ENCODE data around the gene IPO11. TPM values are rescaled to one million over a fixed set of nuclear protein-coding genes. Genes with fewer than 3 reads are reported as not detected.

IPO11 gene
- total and polyA plus RNA-seq, 9 donors = 10.4 to 40.3 (median 24.6) TPM

DNA sequence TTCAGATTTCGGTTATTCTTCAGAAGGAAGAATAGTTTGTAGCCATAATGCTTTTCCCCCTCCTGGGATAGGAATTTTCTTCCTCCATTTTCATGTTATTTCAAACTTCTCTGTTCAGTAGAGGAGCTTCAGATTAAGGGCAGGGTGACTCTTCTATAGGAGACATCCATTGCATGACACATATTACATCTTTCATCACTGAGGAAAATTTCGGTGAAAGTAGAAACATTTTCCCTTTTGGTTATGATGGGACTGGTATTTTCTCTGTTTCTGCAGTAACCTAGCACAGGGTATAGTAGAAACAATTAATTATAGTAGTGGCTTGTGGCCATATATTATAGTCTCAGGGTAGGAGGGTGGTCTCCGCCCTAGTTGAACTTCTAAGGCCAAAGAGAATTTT, 1.1 kb downstream of the IPO11 start:
- Histone ChIP-seq H3K27ac (no peak overlapping the region), H3K9me3 (no peaks in the 10 kb centered on the region), H3K4me3 (peak overlapping the region; percentile 100), H3K27me3 (no peaks in the 10 kb centered on the region), H3K36me3 (no peaks in the 10 kb centered on the region), H3K4me1 (ENCODE audit: insufficient read depth) (peaks cover 3% of the 10 kb centered on the region)
- no peak for DNase-seq
- 48 to 56% (median 54%) methylated on average over 3 of the region's 3 CpGs for WGBS, 3 donors
- TF ChIP-seq, protein P1, sequence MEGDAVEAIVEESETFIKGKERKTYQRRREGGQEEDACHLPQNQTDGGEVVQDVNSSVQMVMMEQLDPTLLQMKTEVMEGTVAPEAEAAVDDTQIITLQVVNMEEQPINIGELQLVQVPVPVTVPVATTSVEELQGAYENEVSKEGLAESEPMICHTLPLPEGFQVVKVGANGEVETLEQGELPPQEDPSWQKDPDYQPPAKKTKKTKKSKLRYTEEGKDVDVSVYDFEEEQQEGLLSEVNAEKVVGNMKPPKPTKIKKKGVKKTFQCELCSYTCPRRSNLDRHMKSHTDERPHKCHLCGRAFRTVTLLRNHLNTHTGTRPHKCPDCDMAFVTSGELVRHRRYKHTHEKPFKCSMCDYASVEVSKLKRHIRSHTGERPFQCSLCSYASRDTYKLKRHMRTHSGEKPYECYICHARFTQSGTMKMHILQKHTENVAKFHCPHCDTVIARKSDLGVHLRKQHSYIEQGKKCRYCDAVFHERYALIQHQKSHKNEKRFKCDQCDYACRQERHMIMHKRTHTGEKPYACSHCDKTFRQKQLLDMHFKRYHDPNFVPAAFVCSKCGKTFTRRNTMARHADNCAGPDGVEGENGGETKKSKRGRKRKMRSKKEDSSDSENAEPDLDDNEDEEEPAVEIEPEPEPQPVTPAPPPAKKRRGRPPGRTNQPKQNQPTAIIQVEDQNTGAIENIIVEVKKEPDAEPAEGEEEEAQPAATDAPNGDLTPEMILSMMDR (IDR thresholded peaks at IDR 0.05) = no peak
- TF ChIP-seq POLR2A (IDR thresholded peaks at IDR 0.05) (no peak), EP300 (IDR thresholded peaks at IDR 0.05) (no peak)
- intact Hi-C loops (cut with DNase I) = no loop called here

DNA sequence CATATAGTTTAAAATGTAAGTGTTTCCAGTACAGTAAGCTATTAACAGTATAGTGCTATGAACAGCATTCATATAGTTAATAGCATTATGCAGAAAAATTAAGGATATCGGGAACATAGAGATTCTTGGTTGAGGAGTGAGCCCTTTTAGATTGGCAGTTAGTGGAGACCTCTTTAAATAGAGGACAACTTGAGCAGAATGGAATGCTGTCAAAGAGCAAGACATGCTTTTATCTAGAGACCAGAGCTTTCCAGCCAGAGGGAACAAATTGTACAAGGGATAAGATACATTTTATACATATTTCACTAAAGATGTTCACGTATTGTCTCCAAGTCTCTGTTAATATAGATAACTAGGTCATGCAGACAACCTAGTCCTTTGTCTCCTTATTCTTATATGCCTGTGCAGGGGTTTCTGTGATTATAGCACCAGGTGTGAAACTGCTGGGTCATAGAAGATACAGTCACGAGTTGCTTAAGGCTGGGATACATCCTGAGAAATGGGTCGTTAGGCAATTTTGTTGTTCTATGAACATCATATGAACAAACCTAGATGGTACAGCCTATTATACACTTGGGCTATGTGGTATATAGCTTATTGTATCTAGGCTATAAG, 6.0 kb downstream of the IPO11 start:
- H3K4me1 ChIP-seq (ENCODE audit: insufficient read depth) = no peaks in the 10 kb centered on the region
- no peak overlapping the region for H3K4me3 ChIP-seq
- WGBS, 3 donors = 87% methylated on average over 4 of the region's 4 CpGs
- TF ChIP-seq, protein P1 (IDR thresholded peaks at IDR 0.05) = no peak
- TF ChIP-seq EP300 (IDR thresholded peaks at IDR 0.05) = no peak
- no peak for TF ChIP-seq POLR2A (IDR thresholded peaks at IDR 0.05)
- H3K36me3 ChIP-seq = no peaks in the 10 kb centered on the region
- H3K27me3 ChIP-seq = no peaks in the 10 kb centered on the region
- no peak overlapping the region for H3K27ac ChIP-seq
- intact Hi-C loops (cut with DNase I) = no loop called here
- no peaks in the 10 kb centered on the region for H3K9me3 ChIP-seq
- DNase-seq = no peak

DNA sequence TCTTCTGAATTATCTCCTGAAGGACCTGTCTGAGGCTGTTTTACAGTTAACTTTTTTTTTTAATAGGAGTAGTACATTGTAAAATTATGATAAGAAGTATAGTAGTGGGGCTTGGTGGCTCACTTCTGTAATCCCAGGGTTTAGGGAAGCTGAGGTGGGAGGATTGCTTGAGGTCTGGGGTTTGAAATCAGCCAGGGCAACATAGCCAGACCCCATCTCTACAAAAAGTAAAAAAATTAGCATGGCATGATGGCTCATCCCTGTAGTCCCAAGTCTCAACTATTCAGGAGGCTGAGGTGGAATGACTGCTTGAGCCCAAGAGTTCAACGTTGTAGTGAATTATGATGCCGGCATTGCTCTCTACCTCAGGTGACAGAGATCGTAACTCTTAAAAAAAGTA, 7.0 kb downstream of the IPO11 start:
- intact Hi-C loops (cut with DNase I) = no loop called here
- Histone ChIP-seq H3K27ac (no peak overlapping the region), H3K27me3 (no peaks in the 10 kb centered on the region), H3K36me3 (no peaks in the 10 kb centered on the region), H3K4me3 (no peak overlapping the region), H3K9me3 (no peaks in the 10 kb centered on the region), H3K4me1 (ENCODE audit: insufficient read depth) (no peaks in the 10 kb centered on the region)
- DNase-seq = no peak
- WGBS, 3 donors = 96 to 98% (median 97%) methylated on average over 3 of the region's 3 CpGs
- TF ChIP-seq, protein P1 (IDR thresholded peaks at IDR 0.05) = no peak
- TF ChIP-seq POLR2A (IDR thresholded peaks at IDR 0.05) (no peak), EP300 (IDR thresholded peaks at IDR 0.05) (no peak)

DNA sequence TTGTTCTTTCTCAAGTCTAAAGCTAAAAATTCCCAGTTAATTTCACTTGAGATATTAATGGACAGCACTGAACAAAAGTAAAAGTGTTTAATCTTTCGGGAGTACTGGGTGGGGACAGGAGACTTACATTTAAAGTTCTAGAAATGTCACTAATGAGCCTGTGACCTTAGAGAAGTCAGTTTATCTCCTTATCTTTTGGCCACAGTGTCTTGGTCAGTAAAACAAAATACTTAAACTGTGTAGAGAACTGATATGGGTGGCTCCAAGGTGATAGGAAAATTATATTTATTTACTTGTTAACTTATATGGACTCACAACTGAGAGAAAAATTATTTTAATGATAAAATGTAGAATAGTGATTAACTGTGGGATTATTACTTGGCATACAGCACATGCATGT, 8.9 kb downstream of the IPO11 start:
- Histone ChIP-seq H3K27ac (no peak overlapping the region), H3K27me3 (no peaks in the 10 kb centered on the region), H3K9me3 (no peaks in the 10 kb centered on the region), H3K36me3 (no peaks in the 10 kb centered on the region), H3K4me1 (ENCODE audit: insufficient read depth) (no peaks in the 10 kb centered on the region), H3K4me3 (no peak overlapping the region)
- DNase-seq = no peak
- WGBS, 3 donors = 86 to 90% (median 88%) methylated on average over 1 of the region's 1 CpG
- TF ChIP-seq, protein P1 (IDR thresholded peaks at IDR 0.05) = no peak
- TF ChIP-seq EP300 (IDR thresholded peaks at IDR 0.05) (no peak), POLR2A (IDR thresholded peaks at IDR 0.05) (no peak)
- intact Hi-C loops (cut with DNase I) = no loop called here

Measured in ovary (tissue), 9 donors.